Measurements from ENCODE around the gene CCSER1.
"Not testable (repeated sequence)": the region's sequence is repeated elsewhere in the genome, so short reads cannot be mapped to it uniquely, and the experiment has no call there.

CCSER1 gene

GRCh38 chr4:91622925-91623602, 1495.9 kb downstream of the CCSER1 start:
- no peak for FAIRE-seq

- not testable (repeated sequence) for FAIRE-seq
Observed at GRCh38 chr4:91623603-91623967, 1496.4 kb downstream of the CCSER1 start.

- FAIRE-seq = no peak
Observed at GRCh38 chr4:91630054-91630453, 1502.9 kb downstream of the CCSER1 start.

- no peak for FAIRE-seq
Observed at GRCh38 chr4:91630764-91631163, 1503.6 kb downstream of the CCSER1 start.

- no peak for FAIRE-seq
Observed at GRCh38 chr4:91631335-91631734, 1504.1 kb downstream of the CCSER1 start.

- no peak for FAIRE-seq
Observed at GRCh38 chr4:91636083-91636482, 1508.9 kb downstream of the CCSER1 start.
